ENCODE results near the gene ERG. TPM values are rescaled to one million over a fixed set of nuclear protein-coding genes. Genes with fewer than 3 reads are reported as not detected.

Gene ERG
- total and polyA plus RNA-seq, 9 of the 15 experiments (the other 6 are each of a cell fraction or from before 2014, with no cell fraction given), result 0.06 TPM; not detected in 8

GRCh38 chr21:38385427-38386175 lies 112.7 kb downstream of the ERG start:
- ATAC-seq, result no peak
- Histone ChIP-seq H3K4me3 (no peak overlapping the region), H3K27ac (ENCODE audit: extremely low read depth, low read depth, low read length) (no peak overlapping the region), H3K9me1 (ENCODE audit: control insufficient read depth, insufficient read depth, low read length) (no peaks in the 10 kb centered on the region), H3K4me1 (replicated peaks in 1 of 2; ENCODE audit: control insufficient read depth in 2 of 2, insufficient read depth in 2 of 2, low read length in 2 of 2) (no peaks in the 10 kb centered on the region), H2AFZ (ENCODE audit: low read depth, low read length) (no peak overlapping the region), H3K9me3 (replicated peaks; ENCODE audit: control insufficient read depth, insufficient read depth, low read depth, low read length) (no peaks in the 10 kb centered on the region), H3K27me3 (ENCODE audit: control insufficient read depth in 2 of 2, insufficient read depth in 2 of 2, low read length in 2 of 2) (peaks cover 30% of the 10 kb centered on the region in 2 experiments; a peak in 4 of 5 replicates), H3K79me2 (ENCODE audit: control insufficient read depth, insufficient read depth, low read length) (no peaks in the 10 kb centered on the region), H3K36me3 (ENCODE audit: control insufficient read depth, insufficient read depth, low read length) (no peaks in the 10 kb centered on the region), H3K9ac (ENCODE audit: insufficient read depth in 1 of 2, low read depth in 2 of 2, low read length in 2 of 2) (no peak overlapping the region), H3K4me2 (ENCODE audit: insufficient read depth, low read length) (no peak overlapping the region), H4K20me1 (replicated peaks; ENCODE audit: control insufficient read depth, insufficient read depth, low read length) (no peaks in the 10 kb centered on the region)
- no peak for DNase-seq (ENCODE audit: extremely low read depth in 1 of 4, low spot score in 3 of 4)
- no TSS peak for BruUV-seq (replicated peaks)
- in situ Hi-C loops (cut with MboI) (no loop called here), intact Hi-C loops (cut with micrococcal nuclease) (no loop called here)
- no peak for FAIRE-seq
- no peak for TF ChIP-seq SETDB1 (IDR thresholded peaks at IDR 0.05; ENCODE audit: low read length)
- no peak for TF ChIP-seq TCF15 (CRISPR knock-in tag; IDR thresholded peaks at IDR 0.05)
- no peak for TF ChIP-seq HDAC2 (IDR thresholded peaks at IDR 0.05)
- TF ChIP-seq ZNF57 (CRISPR knock-in tag; IDR thresholded peaks at IDR 0.05), result no peak
- no peak for TF ChIP-seq BMI1 (IDR thresholded peaks at IDR 0.05; ENCODE audit: low read length)
- no peak for TF ChIP-seq SNRNP70 (optimal IDR thresholded peaks at IDR 0.05; ENCODE audit: low read depth, low read length)
- no peak for TF ChIP-seq EHMT2 (IDR thresholded peaks at IDR 0.05)
- TF ChIP-seq POLR3G (IDR thresholded peaks at IDR 0.05; ENCODE audit: extremely low read depth, insufficient read length, insufficient replicate concordance), result no peak
- no peak for TF ChIP-seq POLR2H (tag; IDR thresholded peaks at IDR 0.05; ENCODE audit: low read depth)
- TF ChIP-seq HMGXB4 (CRISPR knock-in tag; IDR thresholded peaks at IDR 0.05), result no peak
- POLR2A ChIA-PET, result interaction anchor here (1.4 kb wide), 1 partner anchor 10 kb away, joined by 5 read pairs; no protein-coding TSS in a partner anchor
- CTCF ChIA-PET (ENCODE audit: low intra/inter-chr PET ratio), result no interaction called here
- WGBS (ENCODE audit: insufficient coverage, low coverage, missing lambda C conversion rate), result under 1% methylated on average over 7 of the region's 7 CpGs
